ENCODE results near the gene POFUT2. TPM values are rescaled to one million over a fixed set of nuclear protein-coding genes. Genes with fewer than 3 reads are reported as not detected.

Gene POFUT2
- total RNA-seq, 1 donor from 2014 or later: 38.3 TPM

GRCh38 chr21:45265721-45266517 is 21.8 kb downstream of the POFUT2 start:
- Histone ChIP-seq H3K4me1 (peaks cover 4% of the 10 kb centered on the region), H3K36me3 (peaks cover 0 to 64% of the 10 kb centered on the region in 2 donors), H3K27ac (no peak overlapping the region), H3K4me3 (no peak overlapping the region), H3K9me3 (no peaks in the 10 kb centered on the region), H3K27me3 (no peaks in the 10 kb centered on the region)
- DNase-seq (ENCODE audit: extremely low spot score in 2 of 2): peak in 1 of 2 donors; percentile 77
- TF ChIP-seq POLR2AphosphoS5 (IDR thresholded peaks at IDR 0.05; ENCODE audit: insufficient read depth in 1 of 2, low read depth in 1 of 2) (no peak), CTCF (IDR thresholded peaks at IDR 0.05) (no peak), POLR2A (IDR thresholded peaks at IDR 0.05) (no peak)
- intact Hi-C loops (cut with DNase I): loop anchor here (10.0 kb wide), 1 partner anchor 321 kb away; the partner anchor contains the start of gene SLX9

GRCh38 chr21:45264912-45265515 is 22.7 kb downstream of the POFUT2 start:
- no peak overlapping the region for H3K4me3 ChIP-seq
- intact Hi-C loops (cut with DNase I): loop anchor here (10.0 kb wide), 1 partner anchor 320 kb away; the partner anchor contains the start of gene SLX9
- peak in 1 of 2 donors; percentile 70 for DNase-seq (ENCODE audit: extremely low spot score in 2 of 2)
- H3K4me1 ChIP-seq: peaks cover 4% of the 10 kb centered on the region
- TF ChIP-seq CTCF (IDR thresholded peaks at IDR 0.05) (no peak), POLR2AphosphoS5 (IDR thresholded peaks at IDR 0.05; ENCODE audit: insufficient read depth in 1 of 2, low read depth in 1 of 2) (no peak), POLR2A (IDR thresholded peaks at IDR 0.05) (no peak)
- H3K9me3 ChIP-seq: no peaks in the 10 kb centered on the region
- no peak overlapping the region for H3K27ac ChIP-seq
- no peaks in the 10 kb centered on the region for H3K27me3 ChIP-seq
- peaks cover 0 to 55% of the 10 kb centered on the region in 2 donors for H3K36me3 ChIP-seq

GRCh38 chr21:45264146-45264911 is 23.4 kb downstream of the POFUT2 start:
- TF ChIP-seq POLR2A (IDR thresholded peaks at IDR 0.05): no peak
- no peak for TF ChIP-seq POLR2AphosphoS5 (IDR thresholded peaks at IDR 0.05; ENCODE audit: insufficient read depth in 1 of 2, low read depth in 1 of 2)
- no peak for TF ChIP-seq CTCF (IDR thresholded peaks at IDR 0.05)
- intact Hi-C loops (cut with DNase I): loop anchor here (10.0 kb wide), 1 partner anchor 320 kb away; the partner anchor contains the start of gene SLX9
- peak; percentile 81 for DNase-seq (ENCODE audit: extremely low spot score in 2 of 2)
- peaks cover 0 to 48% of the 10 kb centered on the region in 2 donors for H3K36me3 ChIP-seq
- H3K4me1 ChIP-seq: peaks cover 4% of the 10 kb centered on the region
- no peaks in the 10 kb centered on the region for H3K27me3 ChIP-seq
- H3K9me3 ChIP-seq: no peaks in the 10 kb centered on the region
- H3K4me3 ChIP-seq: no peak overlapping the region
- H3K27ac ChIP-seq: no peak overlapping the region

- intact Hi-C loops (cut with DNase I): loop anchor here (10.0 kb wide), 1 partner anchor 319 kb away; the partner anchor contains the start of gene SLX9
- H3K27ac ChIP-seq: no peak overlapping the region
- no peaks in the 10 kb centered on the region for H3K9me3 ChIP-seq
- H3K27me3 ChIP-seq: no peaks in the 10 kb centered on the region
- DNase-seq (ENCODE audit: extremely low spot score in 2 of 2): peak in 1 of 2 donors; percentile 54
- H3K4me3 ChIP-seq: no peak overlapping the region
- no peak for TF ChIP-seq POLR2AphosphoS5 (IDR thresholded peaks at IDR 0.05; ENCODE audit: insufficient read depth in 1 of 2, low read depth in 1 of 2)
- no peak for TF ChIP-seq POLR2A (IDR thresholded peaks at IDR 0.05)
- no peak for TF ChIP-seq CTCF (IDR thresholded peaks at IDR 0.05)
- peaks cover 4% of the 10 kb centered on the region for H3K4me1 ChIP-seq
- peaks cover 0 to 48% of the 10 kb centered on the region in 2 donors for H3K36me3 ChIP-seq
Measured at GRCh38 chr21:45263534-45263933, 24.2 kb downstream of the POFUT2 start.
